Activated CD4-positive, CD25-positive, alpha-beta regulatory T cell treated with anti-CD3 and anti-CD28 coated beads, Interleukin-2, amount 50 U/mL, for 72 hours (primary cell): ENCODE data around the gene CEP104.
"Not testable (repeated sequence)": the region's sequence is repeated elsewhere in the genome, so short reads cannot be mapped to it uniquely, and the experiment has no call there.

Source experiments
- DNase-seq: peaks from one replicate; pipeline ENCODE4 v3.0.0; 2021

The CEP104 gene

GRCh38 chr1:3821447-3821846, 35.6 kb downstream of the CEP104 start:
- DNase-seq, result no peak

- DNase-seq, result no peak
These were observed 36.0 kb downstream of the CEP104 start for GRCh38 chr1:3821004-3821403.

GRCh38 chr1:3820316-3820715, 36.7 kb downstream of the CEP104 start:
- no peak for DNase-seq

GRCh38 chr1:3819771-3820200, 37.2 kb downstream of the CEP104 start:
- DNase-seq, result no peak

- no peak for DNase-seq
These were observed 39.0 kb downstream of the CEP104 start for GRCh38 chr1:3817821-3818597.

GRCh38 chr1:3817138-3817740, 39.8 kb downstream of the CEP104 start:
- no peak for DNase-seq

- DNase-seq, result no peak
These were observed 40.5 kb downstream of the CEP104 start for GRCh38 chr1:3816331-3817137.

GRCh38 chr1:3814771-3815561, 42.0 kb downstream of the CEP104 start:
- no peak for DNase-seq

GRCh38 chr1:3814065-3814464, 42.9 kb downstream of the CEP104 start:
- no peak for DNase-seq

- DNase-seq, result no peak
These were observed 45.5 kb downstream of the CEP104 start for GRCh38 chr1:3811595-3811911.

GRCh38 chr1:3810149-3810761, 46.8 kb downstream of the CEP104 start:
- DNase-seq, result not testable (repeated sequence)

- no peak for DNase-seq
These were observed 47.3 kb downstream of the CEP104 start for GRCh38 chr1:3809680-3810079.

- DNase-seq, result no peak
These were observed 49.2 kb downstream of the CEP104 start for GRCh38 chr1:3807769-3808168.

- no peak for DNase-seq
These were observed 52.0 kb downstream of the CEP104 start for GRCh38 chr1:3805038-3805437.

GRCh38 chr1:3804627-3804944, 52.4 kb downstream of the CEP104 start:
- not testable (repeated sequence) for DNase-seq

- DNase-seq, result no peak
These were observed 52.9 kb downstream of the CEP104 start for GRCh38 chr1:3803905-3804626.

GRCh38 chr1:3800795-3801194, 56.2 kb downstream of the CEP104 start:
- not testable (repeated sequence) for DNase-seq

GRCh38 chr1:3799976-3800685, 56.9 kb downstream of the CEP104 start:
- no peak for DNase-seq

- DNase-seq, result peak; percentile 94
These were observed 60.6 kb downstream of the CEP104 start, which contains the start of gene LRRC47 for GRCh38 chr1:3796215-3797061. LRRC47 (minus strand) TSS chr1:3796498; CDS start chr1:3796476, 22 bp downstream.
